DND-41 (cell line): ENCODE results near the gene SLC32A1.
A peak's percentile ranks its signal among the peaks of the same experiment; 100 is the strongest.

Source experiments
- ATAC-seq: fragments of 200-7000 bp; cut with Tn5 transposase; 3 replicates; pipeline ENCODE4 v1.9.1; 2021; ENCODE audit warnings: low read depth; ENCODE audit not compliant: insufficient read depth
- DNase-seq: peaks from one replicate; pipeline ENCODE4 v3.0.0-alpha.2; 2020
- H2AFZ ChIP-seq: 2 replicates; pipeline ENCODE4 v1.6.0; 2012; ENCODE audit warnings: low read depth, low read length
- H3K27ac ChIP-seq: 2 replicates; pipeline ENCODE4 v1.5.1; 2012; ENCODE audit warnings: low read length, inconsistent platforms
- H3K27me3 ChIP-seq: fragments of 200-600 bp; sonication (generic); 2 replicates; pipeline ENCODE4 v1.6.0; 2012; ENCODE audit warnings: low read length, mild to moderate bottlenecking, inconsistent platforms; ENCODE audit not compliant: insufficient read depth, poor library complexity
- H3K36me3 ChIP-seq: 2 replicates; pipeline ENCODE4 v1.5.1; 2012; ENCODE audit warnings: low read length, inconsistent platforms; ENCODE audit not compliant: insufficient read depth
- H3K4me1 ChIP-seq: 2 replicates; pipeline ENCODE4 v1.5.1; 2012; ENCODE audit warnings: mild to moderate bottlenecking, low read length; ENCODE audit not compliant: insufficient read depth
- H3K4me2 ChIP-seq: 2 replicates; pipeline ENCODE4 v1.6.0; 2012; ENCODE audit warnings: mild to moderate bottlenecking, moderate library complexity, low read length, inconsistent platforms; ENCODE audit not compliant: insufficient read depth
- H3K4me3 ChIP-seq, 2 experiments: fragments of 200-600 bp in 1 of 2; shearing (Covaris generic) in 1 of 2; 2 replicates each; pipeline ENCODE4 v1.5.1; 2012 to 2016; ENCODE audit warnings: inconsistent platforms in 2 of 2, low read length in 2 of 2, mild to moderate bottlenecking in 2 of 2, low read depth in 1 of 2, moderate library complexity in 1 of 2
- H3K79me2 ChIP-seq: 2 replicates; pipeline ENCODE4 v1.6.0; 2012; ENCODE audit warnings: low read length, inconsistent platforms; ENCODE audit not compliant: insufficient read depth
- H3K9ac ChIP-seq: 2 replicates; pipeline ENCODE4 v1.6.0; 2012; ENCODE audit warnings: low read depth, mild to moderate bottlenecking, inconsistent platforms, low read length, moderate library complexity
- H3K9me3 ChIP-seq: 2 replicates; pipeline ENCODE4 v1.5.1; 2012; ENCODE audit warnings: low read length, moderate library complexity, mild to moderate bottlenecking, inconsistent platforms; ENCODE audit not compliant: insufficient read depth, severe bottlenecking
- H4K20me1 ChIP-seq: 2 replicates; pipeline ENCODE4 v1.6.0; 2012; ENCODE audit warnings: low read length; ENCODE audit not compliant: insufficient read depth
- EZH2 ChIP-seq: IDR thresholded peaks from 3 replicates; pipeline ENCODE4 v1.6.1; 2012; ENCODE audit warnings: borderline replicate concordance, low read depth, mild to moderate bottlenecking, moderate library complexity, low read length, inconsistent platforms; ENCODE audit not compliant: severe bottlenecking
- TF ChIP-seq, protein P1 (sequence below): IDR thresholded peaks from 2 replicates; pipeline ENCODE4 v1.5.1; 2012; ENCODE audit warnings: borderline replicate concordance, low read length, moderate library complexity, mild to moderate bottlenecking; ENCODE audit not compliant: poor library complexity, severe bottlenecking; ENCODE audit errors: extremely low read depth

The SLC32A1 gene

DNA sequence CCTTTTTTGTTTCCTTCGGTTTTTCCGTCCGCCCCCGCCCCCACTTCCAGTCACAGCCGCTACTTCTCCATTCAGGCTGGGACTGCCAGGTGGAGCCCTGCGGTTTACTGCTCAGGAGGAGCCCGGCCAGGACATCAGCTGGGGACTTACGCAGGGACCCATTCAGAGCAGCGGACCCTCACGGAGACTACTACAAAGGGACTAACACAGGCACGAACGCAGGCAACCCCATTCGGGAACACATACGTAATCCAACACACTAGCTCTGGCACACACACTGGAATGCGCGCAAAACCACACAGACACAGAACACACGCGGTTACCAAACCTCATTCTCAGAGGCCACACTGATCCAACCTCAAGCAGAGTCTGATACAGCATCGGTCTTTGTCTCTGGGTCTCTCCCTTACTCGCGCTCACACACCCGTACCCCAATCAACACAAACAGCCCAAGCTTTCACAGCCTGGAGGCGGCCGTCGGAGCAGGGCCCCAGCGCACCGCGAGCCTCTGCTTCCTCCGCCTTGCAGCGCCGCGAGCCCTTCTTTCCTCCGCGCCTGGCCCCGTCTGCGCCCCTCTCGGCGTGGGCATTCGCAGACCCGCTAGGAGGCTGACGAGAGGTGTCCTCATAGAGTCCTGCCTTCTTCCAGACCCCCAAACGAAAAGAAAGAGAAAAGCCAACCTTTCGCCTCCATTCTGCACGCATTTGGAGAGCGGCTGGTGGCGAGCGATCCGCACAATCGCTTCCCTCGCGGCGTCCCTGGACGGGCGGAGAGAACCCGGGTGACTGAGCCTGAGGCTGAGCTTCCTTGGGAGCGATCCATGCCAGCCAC is 1.1 kb upstream of the SLC32A1 start:
- Histone ChIP-seq H3K4me2 (no peak overlapping the region), H3K36me3 (no peaks in the 10 kb centered on the region), H3K9me3 (no peaks in the 10 kb centered on the region), H3K27ac (no peak overlapping the region), H3K9ac (no peak overlapping the region), H3K27me3 (peaks cover 82% of the 10 kb centered on the region), H3K79me2 (no peaks in the 10 kb centered on the region), H2AFZ (no peak overlapping the region), H3K4me1 (peaks cover 14% of the 10 kb centered on the region), H3K4me3 (no peak overlapping the region), H4K20me1 (peaks cover 26% of the 10 kb centered on the region)
- TF ChIP-seq EZH2 = peak; percentile 85
- TF ChIP-seq, protein P1, sequence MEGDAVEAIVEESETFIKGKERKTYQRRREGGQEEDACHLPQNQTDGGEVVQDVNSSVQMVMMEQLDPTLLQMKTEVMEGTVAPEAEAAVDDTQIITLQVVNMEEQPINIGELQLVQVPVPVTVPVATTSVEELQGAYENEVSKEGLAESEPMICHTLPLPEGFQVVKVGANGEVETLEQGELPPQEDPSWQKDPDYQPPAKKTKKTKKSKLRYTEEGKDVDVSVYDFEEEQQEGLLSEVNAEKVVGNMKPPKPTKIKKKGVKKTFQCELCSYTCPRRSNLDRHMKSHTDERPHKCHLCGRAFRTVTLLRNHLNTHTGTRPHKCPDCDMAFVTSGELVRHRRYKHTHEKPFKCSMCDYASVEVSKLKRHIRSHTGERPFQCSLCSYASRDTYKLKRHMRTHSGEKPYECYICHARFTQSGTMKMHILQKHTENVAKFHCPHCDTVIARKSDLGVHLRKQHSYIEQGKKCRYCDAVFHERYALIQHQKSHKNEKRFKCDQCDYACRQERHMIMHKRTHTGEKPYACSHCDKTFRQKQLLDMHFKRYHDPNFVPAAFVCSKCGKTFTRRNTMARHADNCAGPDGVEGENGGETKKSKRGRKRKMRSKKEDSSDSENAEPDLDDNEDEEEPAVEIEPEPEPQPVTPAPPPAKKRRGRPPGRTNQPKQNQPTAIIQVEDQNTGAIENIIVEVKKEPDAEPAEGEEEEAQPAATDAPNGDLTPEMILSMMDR = no peak
- ATAC-seq = peak; percentile 18; the same call in 1 of the 3 replicates
- DNase-seq = no peak

DNA sequence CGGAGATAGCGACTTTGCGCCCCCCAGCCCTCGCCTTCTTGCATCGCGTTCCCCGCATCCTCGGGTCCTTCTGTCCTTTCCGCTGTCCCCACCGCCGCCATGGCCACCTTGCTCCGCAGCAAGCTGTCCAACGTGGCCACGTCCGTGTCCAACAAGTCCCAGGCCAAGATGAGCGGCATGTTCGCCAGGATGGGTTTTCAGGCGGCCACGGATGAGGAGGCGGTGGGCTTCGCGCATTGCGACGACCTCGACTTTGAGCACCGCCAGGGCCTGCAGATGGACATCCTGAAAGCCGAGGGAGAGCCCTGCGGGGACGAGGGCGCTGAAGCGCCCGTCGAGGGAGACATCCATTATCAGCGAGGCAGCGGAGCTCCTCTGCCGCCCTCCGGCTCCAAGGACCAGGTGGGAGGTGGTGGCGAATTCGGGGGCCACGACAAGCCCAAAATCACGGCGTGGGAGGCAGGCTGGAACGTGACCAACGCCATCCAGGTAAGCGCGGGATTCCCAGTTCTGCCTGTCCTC is 401 bp downstream of the SLC32A1 start:
- Histone ChIP-seq H3K27ac (no peak overlapping the region), H4K20me1 (peaks cover 26% of the 10 kb centered on the region), H3K36me3 (no peaks in the 10 kb centered on the region), H3K9me3 (no peaks in the 10 kb centered on the region), H3K4me1 (peaks cover 19% of the 10 kb centered on the region), H3K27me3 (peaks cover 74% of the 10 kb centered on the region), H3K4me2 (peak overlapping the region; percentile 46), H3K9ac (no peak overlapping the region), H2AFZ (no peak overlapping the region), H3K4me3 (peak overlapping the region in 1 of 2 experiments; percentile 3; a peak in 2 of 4 replicates), H3K79me2 (no peaks in the 10 kb centered on the region)
- peak; percentile 60 for TF ChIP-seq EZH2
- TF ChIP-seq, protein P1 = no peak
- ATAC-seq (no peak), DNase-seq (no peak)

- peaks cover 20% of the 10 kb centered on the region for H3K4me1 ChIP-seq
Measured at GRCh38 chr20:38725148-38725901, 1.0 kb downstream of the SLC32A1 start.

More at GRCh38 chr20:38725148-38725901, 1.0 kb downstream of the SLC32A1 start:
- H3K4me3 ChIP-seq = peak overlapping the region in 1 of 2 experiments; percentile 3; a peak in 1 of 4 replicates
- peaks cover 73% of the 10 kb centered on the region for H3K27me3 ChIP-seq
- no peaks in the 10 kb centered on the region for H3K36me3 ChIP-seq
- TF ChIP-seq, protein P1 = peak; percentile 48
- TF ChIP-seq EZH2 = peak; percentile 6
- DNase-seq (peak; percentile 73), ATAC-seq (peak; percentile 69)
- no peak overlapping the region for H3K27ac ChIP-seq
- no peaks in the 10 kb centered on the region for H3K79me2 ChIP-seq
- H3K9ac ChIP-seq = no peak overlapping the region
- peaks cover 26% of the 10 kb centered on the region for H4K20me1 ChIP-seq
- H3K9me3 ChIP-seq = no peaks in the 10 kb centered on the region
- peak overlapping the region; percentile 46 for H3K4me2 ChIP-seq
- H2AFZ ChIP-seq = no peak overlapping the region
